Stomach (tissue), 9 donors: Measurements from ENCODE around the gene IL18R1. TPM values are rescaled to one million over a fixed set of nuclear protein-coding genes. Genes with fewer than 3 reads are reported as not detected.

Experiments used
- DNase-seq, 2 donors: peaks; one replicate each; pipeline versions ENCODE4 v3.0.0 to v3.0.0-alpha.2; 2013 to 2019
- H3K27ac ChIP-seq, 5 donors: fragments of 200-600 bp in 4 of 5; sonication (generic) in 4 of 5; one replicate each; pipeline ENCODE4 v1.5.1; 2013 to 2019; ENCODE audit warnings: mild to moderate bottlenecking in 1 of 5, moderate library complexity in 1 of 5
- H3K27me3 ChIP-seq, 3 donors: fragments of 200-600 bp; sonication (generic); one replicate each; pipeline ENCODE4 v1.5.1; 2017 to 2019; ENCODE audit warnings: mixed run types in 1 of 3
- H3K36me3 ChIP-seq, 4 donors: fragments of 200-600 bp; sonication (generic); 1 replicate in 3 of 4; 2 replicates in 1 of 4; pipeline ENCODE4 v1.5.1; 2016 to 2019
- H3K4me1 ChIP-seq, 4 donors: fragments of 200-600 bp; sonication (generic); one replicate each; pipeline ENCODE4 v1.5.1; 2016 to 2019
- H3K4me3 ChIP-seq, 4 donors: fragments of 200-600 bp; sonication (generic) in 3 of 4; one replicate each; pipeline ENCODE4 v1.5.1; 2016 to 2019; ENCODE audit warnings: mild to moderate bottlenecking in 1 of 4
- H3K9me3 ChIP-seq, 4 donors: fragments of 200-600 bp; sonication (generic); one replicate each; pipeline ENCODE4 v1.5.1; 2016 to 2019
- EP300 ChIP-seq: sonication (generic); formaldehyde crosslinking; IDR thresholded peaks from one replicate; pipeline ENCODE4 v1.6.1; 2017; ENCODE audit warnings: antibody characterized with exemption
- POLR2A ChIP-seq, 4 donors: fragments of 450-650 bp; IDR thresholded peaks; one replicate each; pipeline ENCODE4 v1.6.1; 2016; ENCODE audit warnings: antibody characterized with exemption in 4 of 4, control low read depth in 2 of 4, mild to moderate bottlenecking in 1 of 4, moderate library complexity in 1 of 4
- POLR2AphosphoS5 ChIP-seq, 3 donors: sonication (generic); formaldehyde crosslinking; IDR thresholded peaks; one replicate each; pipeline ENCODE4 v1.6.1; 2016; ENCODE audit warnings: antibody characterized with exemption in 3 of 3
- WGBS, 5 donors: extraction: QIAGEN DNeasy Blood & Tissue Kit in 3 of 5; methylation state at CpG; one replicate each; pipeline versions ENCODE4 v1.1.5 to v1.1.7; 2013 to 2018; 5-methylcytosine and 5-hydroxymethylcytosine counted together
- intact Hi-C: fragments of 100-400 bp; cut with DNase I; formaldehyde crosslinking; loops from one replicate; pipeline ENCODE4 v1.15.1; 2023; ENCODE audit warnings: low total_unique reads
- polyA plus RNA-seq, 3 donors: library from polyadenylated mRNA; stranded (reverse); fragments of 200-250 nt; gene quantifications; one replicate each; pipeline ENCODE4 v1.2.3, GENCODE V29; 2013
- total RNA-seq, 5 donors: library from RNA; depleted of rRNA; stranded (reverse); fragments of >200 nt; gene quantifications; one replicate each; pipeline versions ENCODE4 v1.1.0 to v1.2.3, GENCODE V29; 2014 to 2016
- TF ChIP-seq, protein P1 (sequence below), 7 experiments: fragments of 450-650 bp in 4 of 7; fragments of 200-600 bp in 3 of 7; sonication (generic) in 3 of 7; IDR thresholded peaks; one replicate each; pipeline ENCODE4 v1.5.1; 2016 to 2019; ENCODE audit warnings: antibody characterized with exemption in 7 of 7, control low read depth in 2 of 7, mild to moderate bottlenecking in 1 of 7
- donor health status: healthy with polysubstance abuse.
- donor health status: Bipolar disorder and iron deficiency.
- donor health status: healthy.

The IL18R1 gene
- total and polyA plus RNA-seq, 8 donors, result 0.29 to 83.9 (median 2.5) TPM

GRCh38 chr2:102433973-102434654, 78.5 kb downstream of the IL18R1 start:
- Histone ChIP-seq H3K27me3 (no peaks in the 10 kb centered on the region), H3K27ac (no peak overlapping the region), H3K4me1 (no peaks in the 10 kb centered on the region), H3K4me3 (no peak overlapping the region), H3K36me3 (no peaks in the 10 kb centered on the region), H3K9me3 (no peaks in the 10 kb centered on the region)
- no peak for DNase-seq
- no peak for TF ChIP-seq EP300
- no peak for TF ChIP-seq POLR2A (IDR thresholded peaks at IDR 0.05)
- TF ChIP-seq, protein P1, sequence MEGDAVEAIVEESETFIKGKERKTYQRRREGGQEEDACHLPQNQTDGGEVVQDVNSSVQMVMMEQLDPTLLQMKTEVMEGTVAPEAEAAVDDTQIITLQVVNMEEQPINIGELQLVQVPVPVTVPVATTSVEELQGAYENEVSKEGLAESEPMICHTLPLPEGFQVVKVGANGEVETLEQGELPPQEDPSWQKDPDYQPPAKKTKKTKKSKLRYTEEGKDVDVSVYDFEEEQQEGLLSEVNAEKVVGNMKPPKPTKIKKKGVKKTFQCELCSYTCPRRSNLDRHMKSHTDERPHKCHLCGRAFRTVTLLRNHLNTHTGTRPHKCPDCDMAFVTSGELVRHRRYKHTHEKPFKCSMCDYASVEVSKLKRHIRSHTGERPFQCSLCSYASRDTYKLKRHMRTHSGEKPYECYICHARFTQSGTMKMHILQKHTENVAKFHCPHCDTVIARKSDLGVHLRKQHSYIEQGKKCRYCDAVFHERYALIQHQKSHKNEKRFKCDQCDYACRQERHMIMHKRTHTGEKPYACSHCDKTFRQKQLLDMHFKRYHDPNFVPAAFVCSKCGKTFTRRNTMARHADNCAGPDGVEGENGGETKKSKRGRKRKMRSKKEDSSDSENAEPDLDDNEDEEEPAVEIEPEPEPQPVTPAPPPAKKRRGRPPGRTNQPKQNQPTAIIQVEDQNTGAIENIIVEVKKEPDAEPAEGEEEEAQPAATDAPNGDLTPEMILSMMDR (IDR thresholded peaks at IDR 0.05), result no peak
- TF ChIP-seq POLR2AphosphoS5 (IDR thresholded peaks at IDR 0.05), result no peak
- intact Hi-C loops, result no loop called here
- WGBS, 5 donors, result 91 to 97% (median 93%) methylated on average over 4 of the region's 4 CpGs

DNA sequence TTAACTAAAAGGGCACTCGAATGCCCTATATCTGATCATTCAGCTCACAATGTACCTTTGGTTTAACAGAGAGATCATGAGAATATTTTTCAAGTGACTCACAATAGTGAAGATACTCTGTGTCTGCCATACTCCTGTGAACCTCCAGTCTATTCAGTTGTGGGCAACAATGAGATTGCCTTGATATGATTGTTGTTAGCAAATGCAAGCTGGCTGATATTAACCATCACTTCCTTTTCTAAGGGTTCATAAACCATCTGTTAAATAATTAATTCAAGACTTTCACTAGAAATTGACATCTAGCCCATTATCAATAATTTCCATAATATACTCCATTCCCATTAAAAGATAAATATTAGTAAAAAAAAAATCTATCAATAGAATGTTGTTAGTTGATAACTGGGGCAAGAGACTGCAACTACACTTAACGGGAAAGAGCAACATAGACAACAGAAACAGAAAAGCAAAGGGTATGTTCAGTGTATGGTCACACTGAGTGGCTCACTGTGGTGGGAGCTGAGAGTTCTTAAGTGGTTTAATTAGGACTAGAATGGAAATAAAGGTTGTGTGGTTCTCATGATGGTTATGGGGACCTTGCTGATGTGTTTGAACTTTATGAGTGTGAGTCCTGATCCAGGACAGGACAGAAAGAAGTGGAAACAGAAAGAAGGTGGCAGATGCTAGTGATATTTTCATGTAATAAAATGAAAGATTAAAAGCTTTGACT, 79.2 kb downstream of the IL18R1 start:
- intact Hi-C loops, result no loop called here
- no peak overlapping the region for H3K27ac ChIP-seq
- no peaks in the 10 kb centered on the region for H3K36me3 ChIP-seq
- no peak for DNase-seq
- no peaks in the 10 kb centered on the region for H3K9me3 ChIP-seq
- H3K27me3 ChIP-seq, result no peaks in the 10 kb centered on the region
- WGBS, 5 donors, result 83 to 89% (median 87%) methylated on average over 2 of the region's 2 CpGs
- TF ChIP-seq POLR2AphosphoS5 (IDR thresholded peaks at IDR 0.05), result no peak
- TF ChIP-seq, protein P1 (IDR thresholded peaks at IDR 0.05), result no peak
- TF ChIP-seq EP300, result no peak
- TF ChIP-seq POLR2A (IDR thresholded peaks at IDR 0.05), result no peak
- no peaks in the 10 kb centered on the region for H3K4me1 ChIP-seq
- no peak overlapping the region for H3K4me3 ChIP-seq

DNA sequence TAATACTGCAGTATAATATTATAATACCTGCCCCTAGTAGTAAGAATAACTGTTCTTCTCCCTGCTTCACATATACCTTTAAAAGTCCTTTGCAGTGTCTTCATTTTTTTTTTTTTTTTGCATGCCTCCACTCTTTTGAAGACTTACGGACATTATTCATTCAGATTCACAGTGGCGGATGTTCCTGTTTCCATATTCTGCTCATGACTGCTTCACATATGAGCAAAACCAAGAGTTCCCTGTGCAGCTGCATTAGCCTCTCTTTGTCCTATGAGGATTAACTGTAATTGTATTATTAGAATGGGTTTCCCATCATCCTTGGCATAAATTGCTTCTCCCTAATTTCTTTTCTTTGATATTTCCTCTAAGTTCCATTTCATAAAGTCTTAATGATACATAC, 80.1 kb downstream of the IL18R1 start:
- DNase-seq, result no peak
- TF ChIP-seq EP300, result no peak
- TF ChIP-seq, protein P1 (IDR thresholded peaks at IDR 0.05), result no peak
- no peak for TF ChIP-seq POLR2AphosphoS5 (IDR thresholded peaks at IDR 0.05)
- no peak for TF ChIP-seq POLR2A (IDR thresholded peaks at IDR 0.05)
- no peaks in the 10 kb centered on the region for H3K36me3 ChIP-seq
- peak overlapping the region in 1 of 5 donors; percentile 29 for H3K27ac ChIP-seq
- WGBS, 5 donors, result 72 to 94% (median 86%) methylated on average over 2 of the region's 2 CpGs
- H3K27me3 ChIP-seq, result no peaks in the 10 kb centered on the region
- no peaks in the 10 kb centered on the region for H3K9me3 ChIP-seq
- H3K4me1 ChIP-seq, result no peaks in the 10 kb centered on the region
- intact Hi-C loops, result no loop called here
- H3K4me3 ChIP-seq, result no peak overlapping the region

- Histone ChIP-seq H3K4me3 (no peak overlapping the region), H3K9me3 (no peaks in the 10 kb centered on the region), H3K27ac (peak overlapping the region in 2 of 5 donors; percentile 7 to 29), H3K36me3 (no peaks in the 10 kb centered on the region), H3K4me1 (no peaks in the 10 kb centered on the region), H3K27me3 (no peaks in the 10 kb centered on the region)
- TF ChIP-seq, protein P1 (IDR thresholded peaks at IDR 0.05), result no peak
- no peak for TF ChIP-seq POLR2AphosphoS5 (IDR thresholded peaks at IDR 0.05)
- TF ChIP-seq EP300, result no peak
- no peak for TF ChIP-seq POLR2A (IDR thresholded peaks at IDR 0.05)
- intact Hi-C loops, result no loop called here
- WGBS, 5 donors, result 20 to 39% (median 32%) methylated on average over 3 of the region's 3 CpGs
- DNase-seq, result peak in 1 of 2 donors; percentile 36
Observed at GRCh38 chr2:102436323-102436722, 80.7 kb downstream of the IL18R1 start.
